ENCODE measurements around the gene GJA5. TPM values are rescaled to one million over a fixed set of nuclear protein-coding genes. Genes with fewer than 3 reads are reported as not detected.

The GJA5 gene
- total and polyA plus RNA-seq, 2 donors (not counting 3 experiments of a cell fraction or from before 2014, with no cell fraction given): 0.55 to 5.9 TPM

GRCh38 chr1:147748676-147749350, 11.6 kb downstream of the GJA5 start:
- Histone ChIP-seq H3K27ac (ENCODE audit: insufficient read depth, low read depth, low read length) (no peak overlapping the region), H3K4me1 (ENCODE audit: control insufficient read depth, extremely low read depth, insufficient read depth, low read length) (no peaks in the 10 kb centered on the region), H3K9me3 (replicated peaks; ENCODE audit: control insufficient read depth, insufficient read depth, low read length) (no peaks in the 10 kb centered on the region), H3K79me2 (ENCODE audit: control insufficient read depth, insufficient read depth, low read length) (no peaks in the 10 kb centered on the region), H3K4me3 (replicated peaks in 1 of 3; ENCODE audit: insufficient read depth in 1 of 3, low read depth in 1 of 3, low read length in 3 of 3) (no peak overlapping the region), H3K4me2 (ENCODE audit: insufficient read depth, low read length) (no peak overlapping the region), H4K20me1 (replicated peaks; ENCODE audit: control insufficient read depth, extremely low read depth, insufficient read depth, low read length) (no peaks in the 10 kb centered on the region), H3K9ac (replicated peaks; ENCODE audit: extremely low read depth, insufficient read depth, low read length) (no peak overlapping the region), H3K27me3 (ENCODE audit: control insufficient read depth in 2 of 2, insufficient read depth in 2 of 2, low read length in 2 of 2) (no peaks in the 10 kb centered on the region), H3K36me3 (ENCODE audit: control insufficient read depth in 2 of 2, extremely low read depth in 1 of 2, insufficient read depth in 2 of 2, low read length in 2 of 2) (no peaks in the 10 kb centered on the region), H3K9me1 (replicated peaks; ENCODE audit: control insufficient read depth, extremely low read depth, insufficient read depth, low read length) (no peaks in the 10 kb centered on the region), H2AFZ (ENCODE audit: low read depth, low read length) (no peak overlapping the region)
- intact Hi-C loops (cut with micrococcal nuclease) (no loop called here), dilution Hi-C loops (cut with MboI; ENCODE audit: extremely low pct_ligation_motif_present, low sequenced_read_pairs) (no loop called here)
- TF ChIP-seq FOS (IDR thresholded peaks at IDR 0.05; ENCODE audit: borderline replicate concordance, insufficient read depth, low read length): peak; percentile 54
- TF ChIP-seq POLR2A (IDR thresholded peaks at IDR 0.05; ENCODE audit: low read depth, low read length): no peak
- FAIRE-seq (no peak), DNase-seq (ENCODE audit: low read depth, low spot score) (peak; percentile 27)
- ChIA-PET CTCF (interaction anchor here (0.6 to 1.6 kb wide), 4 partner anchors 23 to 144 kb away, joined by 3 to 4 read pairs (median 4); no protein-coding TSS in a partner anchor), POLR2A (no interaction called here)
- BruUV-seq (replicated peaks): no TSS peak

- TF ChIP-seq EZH2 (IDR thresholded peaks at IDR 0.05; ENCODE audit: borderline replicate concordance, low read depth, low read length, severe bottlenecking): no peak
- TF ChIP-seq JUN (IDR thresholded peaks at IDR 0.05; ENCODE audit: borderline replicate concordance, insufficient read depth, insufficient read length, low read depth): no peak
- no peak for TF ChIP-seq FOS (IDR thresholded peaks at IDR 0.05; ENCODE audit: borderline replicate concordance, insufficient read depth, low read length)
- TF ChIP-seq GATA2 (IDR thresholded peaks at IDR 0.05; ENCODE audit: insufficient read depth, insufficient read length, low read depth, low read length): no peak
- no peak for TF ChIP-seq POLR2AphosphoS5 (IDR thresholded peaks at IDR 0.05; ENCODE audit: insufficient read depth, low read depth, low read length)
- no peaks in the 10 kb centered on the region for H3K79me2 ChIP-seq (ENCODE audit: control insufficient read depth, insufficient read depth, low read length)
- no peaks in the 10 kb centered on the region for H3K9me3 ChIP-seq (replicated peaks; ENCODE audit: control insufficient read depth, insufficient read depth, low read length)
- dilution Hi-C loops (cut with MboI; ENCODE audit: extremely low pct_ligation_motif_present, low sequenced_read_pairs): no loop called here
- no TSS peak for BruUV-seq (replicated peaks)
- H3K36me3 ChIP-seq (ENCODE audit: control insufficient read depth in 2 of 2, extremely low read depth in 1 of 2, insufficient read depth in 2 of 2, low read length in 2 of 2): no peaks in the 10 kb centered on the region
- H2AFZ ChIP-seq (ENCODE audit: low read depth, low read length): no peak overlapping the region
- no peaks in the 10 kb centered on the region for H3K9me1 ChIP-seq (replicated peaks; ENCODE audit: control insufficient read depth, extremely low read depth, insufficient read depth, low read length)
- H4K20me1 ChIP-seq (replicated peaks; ENCODE audit: control insufficient read depth, extremely low read depth, insufficient read depth, low read length): no peaks in the 10 kb centered on the region
- H3K27ac ChIP-seq (ENCODE audit: insufficient read depth, low read depth, low read length): no peak overlapping the region
- no peaks in the 10 kb centered on the region for H3K4me1 ChIP-seq (ENCODE audit: control insufficient read depth, extremely low read depth, insufficient read depth, low read length)
- FAIRE-seq (no peak), DNase-seq (ENCODE audit: low read depth, low spot score) (no peak)
- ChIA-PET POLR2A (no interaction called here), CTCF (interaction anchor here (1.3 to 1.6 kb wide), 2 partner anchors 22 to 145 kb away, joined by 3 to 4 read pairs; no protein-coding TSS in a partner anchor)
- no peak overlapping the region for H3K9ac ChIP-seq (replicated peaks; ENCODE audit: extremely low read depth, insufficient read depth, low read length)
- no peak overlapping the region for H3K4me3 ChIP-seq (replicated peaks in 1 of 3; ENCODE audit: insufficient read depth in 1 of 3, low read depth in 1 of 3, low read length in 3 of 3)
- intact Hi-C loops (cut with micrococcal nuclease): no loop called here
- H3K4me2 ChIP-seq (ENCODE audit: insufficient read depth, low read length): no peak overlapping the region
- no peaks in the 10 kb centered on the region for H3K27me3 ChIP-seq (ENCODE audit: control insufficient read depth in 2 of 2, insufficient read depth in 2 of 2, low read length in 2 of 2)
Observed at GRCh38 chr1:147747966-147748365, 12.4 kb downstream of the GJA5 start.
